Gastroesophageal sphincter (tissue), 3 donors: ENCODE measurements around the gene GRAMD1A.

Experiments used
- CTCF ChIP-seq, 4 experiments: fragments of 200-600 bp in 2 of 4; fragments of 450-650 bp in 2 of 4; sonication (generic) in 1 of 4; IDR thresholded peaks; one replicate each; pipeline ENCODE4 v1.5.1; 2017 to 2019; ENCODE audit warnings: antibody characterized with exemption in 4 of 4, mild to moderate bottlenecking in 2 of 4, moderate library complexity in 2 of 4
- POLR2A ChIP-seq, 2 donors: fragments of 450-650 bp; IDR thresholded peaks; one replicate each; pipeline ENCODE4 v1.6.1; 2017; ENCODE audit warnings: antibody characterized with exemption in 2 of 2, mild to moderate bottlenecking in 2 of 2, moderate library complexity in 1 of 2

GRCh38 chr19:35023428-35023827 is 23.3 kb downstream of the GRAMD1A start:
- TF ChIP-seq POLR2A (IDR thresholded peaks at IDR 0.05) (no peak), CTCF (IDR thresholded peaks at IDR 0.05) (no peak)
